GM23338 (cell line): ENCODE data around the gene PROCR. TPM values are rescaled to one million over a fixed set of nuclear protein-coding genes. Genes with fewer than 3 reads are reported as not detected.

Experiments
- ATAC-seq: fragments of 200-7000 bp; cut with Tn5 transposase; 3 replicates; pipeline ENCODE4 v1.9.1; 2020
- DNase-seq: peaks from one replicate; pipeline ENCODE4 v3.0.0-alpha.2; 2015; ENCODE audit warnings: low spot score
- H2AFZ ChIP-seq: fragments of 200-600 bp; sonication (generic); 2 replicates; pipeline ENCODE4 v1.8.0; 2016; ENCODE audit warnings: antibody characterized with exemption, mild to moderate bottlenecking, moderate library complexity
- H3F3A ChIP-seq: fragments of 200-600 bp; sonication (generic); replicated peaks from 2 replicates; pipeline ENCODE4 v1.8.0; 2017; ENCODE audit warnings: antibody characterized with exemption, mixed run types, low read depth
- H3K27ac ChIP-seq: fragments of 200-600 bp; sonication (generic); 2 replicates; pipeline ENCODE4 v1.6.1; 2016; ENCODE audit warnings: low read depth
- H3K27me3 ChIP-seq: fragments of 200-600 bp; sonication (generic); 2 replicates; pipeline ENCODE4 v1.8.0; 2016; ENCODE audit warnings: mild to moderate bottlenecking, mixed run types, moderate library complexity; ENCODE audit not compliant: insufficient read depth
- H3K36me3 ChIP-seq: fragments of 200-600 bp; sonication (generic); 2 replicates; pipeline ENCODE4 v1.8.0; 2016; ENCODE audit warnings: mild to moderate bottlenecking; ENCODE audit not compliant: insufficient read depth
- H3K4me1 ChIP-seq: fragments of 200-600 bp; sonication (generic); 2 replicates; pipeline ENCODE4 v1.8.0; 2016; ENCODE audit warnings: mild to moderate bottlenecking, moderate library complexity; ENCODE audit not compliant: insufficient read depth
- H3K4me2 ChIP-seq: fragments of 200-600 bp; sonication (generic); 2 replicates; pipeline ENCODE4 v1.7.1; 2017; ENCODE audit warnings: mixed run types
- H3K4me3 ChIP-seq: fragments of 200-600 bp; sonication (generic); 2 replicates; pipeline ENCODE4 v1.6.1; 2016; ENCODE audit warnings: mixed run types
- H3K79me2 ChIP-seq: fragments of 200-600 bp; sonication (generic); replicated peaks from 2 replicates; pipeline ENCODE4 v1.8.0; 2017; ENCODE audit warnings: mild to moderate bottlenecking; ENCODE audit not compliant: insufficient read depth
- H3K9me2 ChIP-seq: fragments of 200-600 bp; sonication (generic); 2 replicates; pipeline ENCODE4 v1.8.0; 2017; ENCODE audit not compliant: insufficient read depth
- H4K20me1 ChIP-seq: fragments of 200-600 bp; sonication (generic); replicated peaks from 2 replicates; pipeline ENCODE4 v1.8.0; 2017; ENCODE audit warnings: mild to moderate bottlenecking; ENCODE audit not compliant: insufficient read depth
- H3K27ac Mint-ChIP-seq: 2 replicates; pipeline ENCODE4 v1.8.0; 2020; ENCODE audit warnings: inconsistent platforms, mild to moderate bottlenecking, moderate library complexity, mixed read lengths
- H3K27me3 Mint-ChIP-seq: 3 replicates; pipeline ENCODE4 v1.8.0; 2022; ENCODE audit warnings: low read depth, mild to moderate bottlenecking, moderate library complexity, mixed read lengths, inconsistent platforms; ENCODE audit not compliant: insufficient read depth, poor library complexity
- H3K36me3 Mint-ChIP-seq: 3 replicates; pipeline ENCODE4 v1.8.0; 2021; ENCODE audit warnings: low read depth, mild to moderate bottlenecking, inconsistent platforms, moderate library complexity, mixed read lengths
- H3K4me1 Mint-ChIP-seq: 3 replicates; pipeline ENCODE4 v1.8.0; 2020; ENCODE audit warnings: mild to moderate bottlenecking, inconsistent platforms, mixed read lengths
- H3K4me3 Mint-ChIP-seq: 3 replicates; pipeline ENCODE4 v1.8.0; 2021; ENCODE audit warnings: moderate library complexity, mild to moderate bottlenecking, inconsistent platforms, mixed read lengths
- H3K9me3 Mint-ChIP-seq: 3 replicates; pipeline ENCODE4 v1.8.0; 2020; ENCODE audit warnings: moderate library complexity, mild to moderate bottlenecking, inconsistent platforms, mixed read lengths
- CREB1 ChIP-seq: fragments of 250-450 bp; sonication (Bioruptor Pico); IDR thresholded peaks from 2 replicates; pipeline ENCODE4 v1.5.0; 2020; ENCODE audit warnings: low read depth, mild to moderate bottlenecking, moderate library complexity
- EZH2 ChIP-seq: fragments of 200-600 bp; sonication (generic); IDR thresholded peaks from one replicate; pipeline ENCODE4 v1.8.0; 2017; ENCODE audit warnings: antibody characterized with exemption, mild to moderate bottlenecking, low read depth; ENCODE audit not compliant: unreplicated experiment
- EZH2phosphoT487 ChIP-seq: fragments of 200-600 bp; sonication (generic); IDR thresholded peaks from one replicate; pipeline ENCODE4 v1.8.1; 2018; ENCODE audit warnings: antibody characterized with exemption; ENCODE audit not compliant: unreplicated experiment
- JUNB ChIP-seq: IDR thresholded peaks from one replicate; pipeline ENCODE4 v1.6.1; 2016; ENCODE audit warnings: antibody characterized with exemption; ENCODE audit not compliant: unreplicated experiment
- NANOG ChIP-seq: IDR thresholded peaks from 2 replicates; pipeline ENCODE4 v1.6.1; 2016; ENCODE audit warnings: antibody characterized with exemption, borderline replicate concordance
- POLR2AphosphoS5 ChIP-seq: IDR thresholded peaks from 2 replicates; pipeline ENCODE4 v1.6.1; 2016; ENCODE audit warnings: antibody characterized with exemption, low read depth
- STAT1 ChIP-seq: IDR thresholded peaks from one replicate; pipeline ENCODE4 v1.6.1; 2016; ENCODE audit warnings: antibody characterized with exemption; ENCODE audit not compliant: unreplicated experiment
- ZNF114 ChIP-seq: fragments of 250-450 bp; sonication (Bioruptor Pico); IDR thresholded peaks from 2 replicates; pipeline ENCODE4 v1.5.0; 2020; ENCODE audit warnings: mild to moderate bottlenecking, moderate library complexity
- ZNF331 ChIP-seq: fragments of 250-450 bp; sonication (Bioruptor Pico); IDR thresholded peaks from 2 replicates; pipeline ENCODE4 v1.5.0; 2020; ENCODE audit warnings: low read depth, mild to moderate bottlenecking, moderate library complexity
- polyA plus RNA-seq: library from polyadenylated mRNA; unstranded; fragments of >200 nt; fragmentation: Nextera tagmentation; extraction: Ambion mirVana; gene quantifications from 2 replicates; pipeline ENCODE4 v1.2.1, GENCODE V29; 2016
- total RNA-seq: library from RNA; depleted of rRNA; stranded (reverse); fragments of >200 nt; shearing (Covaris generic); gene quantifications from 2 replicates; pipeline ENCODE4 v1.2.3, GENCODE V29; 2014
- TF ChIP-seq, protein P1 (sequence below), 2 experiments: fragments of 200-600 bp in 1 of 2; sonication (generic) in 1 of 2; conservative IDR thresholded peaks; 2 replicates each; pipeline versions ENCODE4 v1.5.1 to v1.6.1; 2016 to 2017; ENCODE audit warnings: antibody characterized with exemption in 2 of 2, low read depth in 2 of 2, mild to moderate bottlenecking in 2 of 2, moderate library complexity in 1 of 2
- TF ChIP-seq, protein P2 (sequence below): IDR thresholded peaks from 2 replicates; pipeline ENCODE4 v1.6.1; 2016; ENCODE audit warnings: antibody characterized with exemption
- TF ChIP-seq, protein P3 (sequence below): fragments of 250-450 bp; sonication (Bioruptor Pico); IDR thresholded peaks from 2 replicates; pipeline ENCODE4 v1.5.0; 2020; ENCODE audit warnings: mild to moderate bottlenecking, moderate library complexity
- TF ChIP-seq, protein P4 (sequence below): IDR thresholded peaks from one replicate; pipeline ENCODE4 v1.6.1; 2018; ENCODE audit warnings: antibody characterized with exemption; ENCODE audit not compliant: unreplicated experiment

Gene PROCR
- total and polyA plus RNA-seq, 2 experiments from 2014 or later: 32.9 to 36.1 TPM

DNA sequence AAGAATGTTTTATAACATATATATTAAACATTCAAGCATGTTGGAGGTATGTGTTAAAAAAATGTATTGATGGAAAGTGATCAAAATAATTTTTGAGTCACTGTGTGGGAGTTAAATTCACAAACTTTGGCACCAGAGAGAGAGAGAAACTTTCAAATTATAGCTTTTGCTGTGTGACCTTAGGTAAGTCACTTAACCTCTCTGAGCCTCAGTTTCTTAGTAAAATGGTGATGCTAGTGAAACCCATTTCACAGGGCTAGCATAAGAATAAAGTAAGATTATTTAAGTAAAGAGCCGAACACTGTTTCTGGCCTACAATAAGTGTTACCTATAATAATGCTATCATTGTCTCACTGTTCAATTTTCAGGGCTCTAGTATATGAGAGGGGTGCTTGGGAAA, 4.1 kb upstream of the PROCR start:
- Histone ChIP-seq H3K36me3 (no peaks in the 10 kb centered on the region), H3K27me3 (0 out of 2 replicates have a peak, but pooled peaks cover 2% of the 10 kb centered on the region), H3K27ac (no peak overlapping the region), H3K4me1 (peaks cover 33% of the 10 kb centered on the region), H3K4me2 (no peak overlapping the region), H3K79me2 (no peaks in the 10 kb centered on the region), H3K4me3 (no peak overlapping the region), H4K20me1 (no peaks in the 10 kb centered on the region), H3F3A (peaks cover 3% of the 10 kb centered on the region), H3K9me2 (no peaks in the 10 kb centered on the region), H2AFZ (no peak overlapping the region)
- peaks cover 5% of the 10 kb centered on the region for H3K27me3 Mint-ChIP-seq
- no peaks in the 10 kb centered on the region for H3K36me3 Mint-ChIP-seq
- H3K27ac Mint-ChIP-seq: no peak overlapping the region
- H3K9me3 Mint-ChIP-seq: peaks cover 3% of the 10 kb centered on the region; the same call in 1 of the 3 replicates
- no peak for TF ChIP-seq POLR2AphosphoS5
- TF ChIP-seq NANOG: no peak
- no peak for TF ChIP-seq EZH2phosphoT487
- TF ChIP-seq, protein P1, sequence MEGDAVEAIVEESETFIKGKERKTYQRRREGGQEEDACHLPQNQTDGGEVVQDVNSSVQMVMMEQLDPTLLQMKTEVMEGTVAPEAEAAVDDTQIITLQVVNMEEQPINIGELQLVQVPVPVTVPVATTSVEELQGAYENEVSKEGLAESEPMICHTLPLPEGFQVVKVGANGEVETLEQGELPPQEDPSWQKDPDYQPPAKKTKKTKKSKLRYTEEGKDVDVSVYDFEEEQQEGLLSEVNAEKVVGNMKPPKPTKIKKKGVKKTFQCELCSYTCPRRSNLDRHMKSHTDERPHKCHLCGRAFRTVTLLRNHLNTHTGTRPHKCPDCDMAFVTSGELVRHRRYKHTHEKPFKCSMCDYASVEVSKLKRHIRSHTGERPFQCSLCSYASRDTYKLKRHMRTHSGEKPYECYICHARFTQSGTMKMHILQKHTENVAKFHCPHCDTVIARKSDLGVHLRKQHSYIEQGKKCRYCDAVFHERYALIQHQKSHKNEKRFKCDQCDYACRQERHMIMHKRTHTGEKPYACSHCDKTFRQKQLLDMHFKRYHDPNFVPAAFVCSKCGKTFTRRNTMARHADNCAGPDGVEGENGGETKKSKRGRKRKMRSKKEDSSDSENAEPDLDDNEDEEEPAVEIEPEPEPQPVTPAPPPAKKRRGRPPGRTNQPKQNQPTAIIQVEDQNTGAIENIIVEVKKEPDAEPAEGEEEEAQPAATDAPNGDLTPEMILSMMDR (conservative IDR thresholded peaks at IDR 0.05; ENCODE audit: low read depth in 2 of 2): no peak
- no peak for TF ChIP-seq ZNF114 (CRISPR knock-in tag)
- no peak for TF ChIP-seq CREB1 (CRISPR knock-in tag)
- TF ChIP-seq JUNB: no peak
- no peak for TF ChIP-seq EZH2
- TF ChIP-seq, protein P2, sequence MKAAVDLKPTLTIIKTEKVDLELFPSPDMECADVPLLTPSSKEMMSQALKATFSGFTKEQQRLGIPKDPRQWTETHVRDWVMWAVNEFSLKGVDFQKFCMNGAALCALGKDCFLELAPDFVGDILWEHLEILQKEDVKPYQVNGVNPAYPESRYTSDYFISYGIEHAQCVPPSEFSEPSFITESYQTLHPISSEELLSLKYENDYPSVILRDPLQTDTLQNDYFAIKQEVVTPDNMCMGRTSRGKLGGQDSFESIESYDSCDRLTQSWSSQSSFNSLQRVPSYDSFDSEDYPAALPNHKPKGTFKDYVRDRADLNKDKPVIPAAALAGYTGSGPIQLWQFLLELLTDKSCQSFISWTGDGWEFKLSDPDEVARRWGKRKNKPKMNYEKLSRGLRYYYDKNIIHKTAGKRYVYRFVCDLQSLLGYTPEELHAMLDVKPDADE: no peak
- TF ChIP-seq, protein P3, sequence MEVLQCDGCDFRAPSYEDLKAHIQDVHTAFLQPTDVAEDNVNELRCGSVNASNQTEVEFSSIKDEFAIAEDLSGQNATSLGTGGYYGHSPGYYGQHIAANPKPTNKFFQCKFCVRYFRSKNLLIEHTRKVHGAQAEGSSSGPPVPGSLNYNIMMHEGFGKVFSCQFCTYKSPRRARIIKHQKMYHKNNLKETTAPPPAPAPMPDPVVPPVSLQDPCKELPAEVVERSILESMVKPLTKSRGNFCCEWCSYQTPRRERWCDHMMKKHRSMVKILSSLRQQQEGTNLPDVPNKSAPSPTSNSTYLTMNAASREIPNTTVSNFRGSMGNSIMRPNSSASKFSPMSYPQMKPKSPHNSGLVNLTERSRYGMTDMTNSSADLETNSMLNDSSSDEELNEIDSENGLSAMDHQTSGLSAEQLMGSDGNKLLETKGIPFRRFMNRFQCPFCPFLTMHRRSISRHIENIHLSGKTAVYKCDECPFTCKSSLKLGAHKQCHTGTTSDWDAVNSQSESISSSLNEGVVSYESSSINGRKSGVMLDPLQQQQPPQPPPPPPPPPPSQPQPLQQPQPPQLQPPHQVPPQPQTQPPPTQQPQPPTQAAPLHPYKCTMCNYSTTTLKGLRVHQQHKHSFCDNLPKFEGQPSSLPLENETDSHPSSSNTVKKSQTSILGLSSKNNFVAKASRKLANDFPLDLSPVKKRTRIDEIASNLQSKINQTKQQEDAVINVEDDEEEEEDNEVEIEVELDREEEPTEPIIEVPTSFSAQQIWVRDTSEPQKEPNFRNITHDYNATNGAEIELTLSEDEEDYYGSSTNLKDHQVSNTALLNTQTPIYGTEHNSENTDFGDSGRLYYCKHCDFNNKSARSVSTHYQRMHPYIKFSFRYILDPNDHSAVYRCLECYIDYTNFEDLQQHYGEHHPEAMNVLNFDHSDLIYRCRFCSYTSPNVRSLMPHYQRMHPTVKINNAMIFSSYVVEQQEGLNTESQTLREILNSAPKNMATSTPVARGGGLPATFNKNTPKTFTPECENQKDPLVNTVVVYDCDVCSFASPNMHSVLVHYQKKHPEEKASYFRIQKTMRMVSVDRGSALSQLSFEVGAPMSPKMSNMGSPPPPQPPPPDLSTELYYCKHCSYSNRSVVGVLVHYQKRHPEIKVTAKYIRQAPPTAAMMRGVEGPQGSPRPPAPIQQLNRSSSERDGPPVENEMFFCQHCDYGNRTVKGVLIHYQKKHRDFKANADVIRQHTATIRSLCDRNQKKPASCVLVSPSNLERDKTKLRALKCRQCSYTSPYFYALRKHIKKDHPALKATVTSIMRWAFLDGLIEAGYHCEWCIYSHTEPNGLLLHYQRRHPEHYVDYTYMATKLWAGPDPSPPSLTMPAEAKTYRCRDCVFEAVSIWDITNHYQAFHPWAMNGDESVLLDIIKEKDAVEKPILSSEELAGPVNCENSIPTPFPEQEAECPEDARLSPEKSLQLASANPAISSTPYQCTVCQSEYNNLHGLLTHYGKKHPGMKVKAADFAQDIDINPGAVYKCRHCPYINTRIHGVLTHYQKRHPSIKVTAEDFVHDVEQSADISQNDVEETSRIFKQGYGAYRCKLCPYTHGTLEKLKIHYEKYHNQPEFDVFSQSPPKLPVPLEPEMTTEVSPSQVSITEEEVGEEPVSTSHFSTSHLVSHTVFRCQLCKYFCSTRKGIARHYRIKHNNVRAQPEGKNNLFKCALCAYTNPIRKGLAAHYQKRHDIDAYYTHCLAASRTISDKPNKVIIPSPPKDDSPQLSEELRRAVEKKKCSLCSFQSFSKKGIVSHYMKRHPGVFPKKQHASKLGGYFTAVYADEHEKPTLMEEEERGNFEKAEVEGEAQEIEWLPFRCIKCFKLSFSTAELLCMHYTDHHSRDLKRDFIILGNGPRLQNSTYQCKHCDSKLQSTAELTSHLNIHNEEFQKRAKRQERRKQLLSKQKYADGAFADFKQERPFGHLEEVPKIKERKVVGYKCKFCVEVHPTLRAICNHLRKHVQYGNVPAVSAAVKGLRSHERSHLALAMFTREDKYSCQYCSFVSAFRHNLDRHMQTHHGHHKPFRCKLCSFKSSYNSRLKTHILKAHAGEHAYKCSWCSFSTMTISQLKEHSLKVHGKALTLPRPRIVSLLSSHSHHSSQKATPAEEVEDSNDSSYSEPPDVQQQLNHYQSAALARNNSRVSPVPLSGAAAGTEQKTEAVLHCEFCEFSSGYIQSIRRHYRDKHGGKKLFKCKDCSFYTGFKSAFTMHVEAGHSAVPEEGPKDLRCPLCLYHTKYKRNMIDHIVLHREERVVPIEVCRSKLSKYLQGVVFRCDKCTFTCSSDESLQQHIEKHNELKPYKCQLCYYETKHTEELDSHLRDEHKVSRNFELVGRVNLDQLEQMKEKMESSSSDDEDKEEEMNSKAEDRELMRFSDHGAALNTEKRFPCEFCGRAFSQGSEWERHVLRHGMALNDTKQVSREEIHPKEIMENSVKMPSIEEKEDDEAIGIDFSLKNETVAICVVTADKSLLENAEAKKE (CRISPR knock-in tag): no peak
- TF ChIP-seq, protein P4, sequence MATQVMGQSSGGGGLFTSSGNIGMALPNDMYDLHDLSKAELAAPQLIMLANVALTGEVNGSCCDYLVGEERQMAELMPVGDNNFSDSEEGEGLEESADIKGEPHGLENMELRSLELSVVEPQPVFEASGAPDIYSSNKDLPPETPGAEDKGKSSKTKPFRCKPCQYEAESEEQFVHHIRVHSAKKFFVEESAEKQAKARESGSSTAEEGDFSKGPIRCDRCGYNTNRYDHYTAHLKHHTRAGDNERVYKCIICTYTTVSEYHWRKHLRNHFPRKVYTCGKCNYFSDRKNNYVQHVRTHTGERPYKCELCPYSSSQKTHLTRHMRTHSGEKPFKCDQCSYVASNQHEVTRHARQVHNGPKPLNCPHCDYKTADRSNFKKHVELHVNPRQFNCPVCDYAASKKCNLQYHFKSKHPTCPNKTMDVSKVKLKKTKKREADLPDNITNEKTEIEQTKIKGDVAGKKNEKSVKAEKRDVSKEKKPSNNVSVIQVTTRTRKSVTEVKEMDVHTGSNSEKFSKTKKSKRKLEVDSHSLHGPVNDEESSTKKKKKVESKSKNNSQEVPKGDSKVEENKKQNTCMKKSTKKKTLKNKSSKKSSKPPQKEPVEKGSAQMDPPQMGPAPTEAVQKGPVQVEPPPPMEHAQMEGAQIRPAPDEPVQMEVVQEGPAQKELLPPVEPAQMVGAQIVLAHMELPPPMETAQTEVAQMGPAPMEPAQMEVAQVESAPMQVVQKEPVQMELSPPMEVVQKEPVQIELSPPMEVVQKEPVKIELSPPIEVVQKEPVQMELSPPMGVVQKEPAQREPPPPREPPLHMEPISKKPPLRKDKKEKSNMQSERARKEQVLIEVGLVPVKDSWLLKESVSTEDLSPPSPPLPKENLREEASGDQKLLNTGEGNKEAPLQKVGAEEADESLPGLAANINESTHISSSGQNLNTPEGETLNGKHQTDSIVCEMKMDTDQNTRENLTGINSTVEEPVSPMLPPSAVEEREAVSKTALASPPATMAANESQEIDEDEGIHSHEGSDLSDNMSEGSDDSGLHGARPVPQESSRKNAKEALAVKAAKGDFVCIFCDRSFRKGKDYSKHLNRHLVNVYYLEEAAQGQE: no peak
- TF ChIP-seq ZNF331 (CRISPR knock-in tag): no peak
- TF ChIP-seq STAT1: no peak
- DNase-seq (no peak), ATAC-seq (no peak)
- no peak overlapping the region for H3K4me3 Mint-ChIP-seq
- peaks cover 30% of the 10 kb centered on the region for H3K4me1 Mint-ChIP-seq
